GM21390 (cell line): Measurements from ENCODE around the gene REXO1.

Experiments used
- ATAC-seq: cut with Tn5 transposase; IDR thresholded peaks from one replicate; pipeline ENCODE4 v1.9.1; 2021; ENCODE audit not compliant: unreplicated experiment

Gene REXO1

DNA sequence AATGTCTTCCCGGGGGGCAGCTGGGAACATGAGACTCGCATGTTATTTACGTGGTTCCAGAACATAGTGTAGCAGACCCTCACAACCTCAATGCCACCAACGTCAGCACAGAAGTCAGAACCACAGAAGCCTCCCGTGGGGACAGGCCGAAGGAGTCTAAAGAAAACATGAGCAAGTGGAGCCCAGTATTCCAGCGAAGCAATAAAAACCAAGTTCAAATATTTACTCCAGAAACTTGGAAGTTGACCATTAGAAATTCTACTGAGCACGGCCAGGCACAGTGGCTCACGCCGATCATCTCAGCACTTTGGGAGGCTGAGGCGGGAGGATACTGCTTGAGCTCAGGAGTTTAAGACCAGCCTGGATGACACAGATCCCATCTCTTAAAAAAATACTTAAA lies 18.3 kb downstream of the REXO1 start:
- ATAC-seq = no peak

DNA sequence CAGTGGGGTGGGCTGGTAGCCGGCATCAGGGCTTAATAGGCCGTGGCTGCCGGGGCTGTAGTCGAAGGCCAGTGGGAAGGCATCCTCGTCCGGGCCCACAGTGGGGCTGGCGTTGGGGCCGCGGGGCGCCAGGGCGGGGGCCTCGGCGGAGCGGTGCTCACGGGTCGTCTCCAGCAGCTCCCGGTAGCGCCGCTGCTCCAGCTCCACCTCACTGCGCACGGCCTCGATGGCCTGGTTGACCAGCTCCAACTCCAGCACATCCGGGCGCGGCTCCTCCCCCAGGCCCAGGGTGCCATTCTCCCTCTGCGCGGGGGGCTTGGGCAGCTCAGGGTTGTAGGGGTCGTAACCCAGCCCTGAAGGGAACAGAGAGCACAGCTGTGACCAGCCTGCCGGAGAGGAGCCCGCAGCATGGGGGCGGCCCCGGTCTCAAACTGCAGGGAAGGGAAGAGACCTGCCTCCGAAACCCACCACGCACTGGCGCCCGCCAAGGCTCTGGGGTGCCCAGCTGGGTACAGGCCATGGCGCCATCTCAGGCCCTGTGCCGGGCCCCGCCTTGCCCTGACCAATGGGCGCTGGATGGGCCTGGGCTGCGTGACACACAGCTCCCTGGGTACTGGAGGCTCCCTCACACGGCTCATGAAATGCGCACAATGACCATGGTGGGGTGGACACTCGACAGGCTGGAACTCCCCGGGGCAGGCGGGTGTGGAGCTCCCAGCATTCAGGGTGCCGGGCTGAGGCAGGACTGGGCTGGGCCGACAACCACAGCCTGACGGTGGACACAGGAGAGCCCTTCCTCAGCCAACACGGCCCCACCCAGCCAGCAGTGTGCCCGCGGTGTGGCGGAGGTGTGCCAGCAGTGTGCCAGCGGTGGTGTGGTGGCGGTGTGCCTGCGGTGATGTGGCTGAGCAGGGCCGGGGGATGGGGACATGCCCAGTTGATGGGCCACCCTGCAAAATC lies 19.7 kb downstream of the REXO1 start:
- ATAC-seq = no peak

GRCh38 chr19:1827566-1828278 lies 20.6 kb downstream of the REXO1 start:
- no peak for ATAC-seq

DNA sequence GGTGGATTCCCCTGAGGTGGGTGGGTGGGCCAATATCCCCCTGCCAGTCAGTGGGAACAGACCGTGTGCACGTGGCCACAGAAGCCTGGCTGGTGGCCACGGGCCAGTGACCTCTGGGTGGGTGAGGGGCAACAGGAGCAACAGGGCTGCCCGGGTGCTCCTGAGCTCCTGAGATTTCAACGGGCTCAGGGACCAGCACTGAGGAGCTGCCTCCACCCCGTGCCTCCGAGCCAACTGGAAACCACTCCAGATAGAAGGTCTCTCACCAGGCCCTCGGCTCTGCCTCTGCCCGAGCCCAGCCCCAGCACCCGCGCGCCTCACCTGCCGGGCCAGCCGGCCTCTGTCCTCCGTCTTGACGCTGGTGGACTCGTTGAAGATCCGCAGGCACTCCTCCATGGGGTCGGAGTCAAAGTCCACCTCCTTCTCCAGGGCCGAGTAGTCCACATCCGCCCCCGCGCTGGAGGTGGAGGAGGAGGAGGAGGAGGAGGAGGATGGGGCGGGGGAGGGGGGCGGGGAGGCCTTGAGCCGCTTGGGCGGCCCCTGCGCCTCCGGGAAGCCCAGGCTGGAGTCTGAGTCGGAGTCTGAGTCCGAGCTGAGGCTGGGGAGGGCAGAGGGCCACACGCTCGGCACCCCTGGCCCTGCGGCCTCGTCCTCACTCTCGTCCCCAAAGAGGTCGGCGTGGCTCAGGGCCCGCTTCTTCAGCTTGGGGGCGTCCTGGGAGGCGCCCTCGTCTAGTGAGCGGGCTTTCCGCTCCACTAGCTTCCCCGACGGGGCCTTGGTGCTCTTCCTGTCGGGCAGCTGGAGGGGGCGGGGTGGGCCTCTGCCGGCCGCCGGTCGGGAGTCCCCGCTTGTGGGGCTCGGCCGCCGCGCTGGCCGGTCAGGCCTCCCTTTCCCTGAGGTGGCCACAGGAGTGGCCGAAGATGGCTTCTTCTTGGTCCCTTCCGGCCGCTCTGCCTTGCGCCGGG lies 21.4 kb downstream of the REXO1 start:
- ATAC-seq = no peak

- no peak for ATAC-seq
These were observed 22.2 kb downstream of the REXO1 start for GRCh38 chr19:1825909-1826556.

DNA sequence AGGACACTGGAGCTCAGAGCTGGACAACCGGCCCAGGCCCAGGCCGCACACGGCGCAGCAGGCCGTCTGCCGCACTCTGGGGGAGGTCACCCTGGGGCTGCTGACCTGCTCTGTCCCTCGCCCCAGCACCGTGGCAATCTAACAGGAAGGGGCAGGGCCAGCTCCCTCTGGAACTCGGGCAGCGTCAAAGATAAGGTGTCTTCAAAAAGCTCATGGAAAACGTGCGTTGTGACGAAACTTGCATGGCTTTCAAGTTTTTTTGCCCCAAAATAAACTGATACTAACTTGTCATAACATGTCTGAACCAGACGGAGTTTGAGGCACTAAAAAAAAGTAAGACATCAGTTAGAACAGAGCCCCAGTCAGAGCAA lies 24.0 kb downstream of the REXO1 start:
- ATAC-seq = no peak

DNA sequence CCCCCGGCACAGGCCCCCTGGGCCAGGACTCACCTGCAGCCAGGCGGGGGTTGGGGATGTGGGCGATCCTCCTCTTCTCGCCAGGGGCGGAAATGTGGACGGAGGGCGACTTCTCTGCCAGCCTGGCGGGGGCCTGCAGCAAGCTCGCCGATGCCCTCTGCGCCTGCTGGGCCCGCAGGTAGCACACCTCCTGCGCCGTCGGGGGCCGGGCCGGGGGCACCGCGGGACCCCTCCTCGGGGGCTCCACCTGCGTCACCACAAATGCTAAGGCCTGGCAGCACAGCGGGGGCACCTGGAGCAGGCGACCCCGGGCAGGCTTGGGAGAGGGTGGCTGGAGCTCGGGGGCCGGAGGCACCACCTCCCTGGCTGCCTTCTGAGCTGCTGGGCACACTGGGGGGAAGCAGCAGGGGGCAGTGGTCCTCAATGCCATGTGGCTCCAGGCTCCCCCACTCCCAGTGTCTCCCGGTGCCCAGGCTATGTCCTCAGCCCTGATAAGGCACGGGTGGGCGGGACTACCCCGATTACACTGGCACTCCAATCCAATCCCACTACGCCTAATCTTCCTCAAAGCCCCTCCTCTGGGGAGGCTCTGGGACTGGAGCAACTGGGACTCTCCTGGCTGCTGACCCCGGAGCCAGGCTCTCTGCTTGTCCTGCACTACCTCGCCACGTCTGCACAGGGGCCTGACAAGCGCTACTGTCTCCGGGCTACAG lies 24.6 kb downstream of the REXO1 start:
- ATAC-seq = no peak

DNA sequence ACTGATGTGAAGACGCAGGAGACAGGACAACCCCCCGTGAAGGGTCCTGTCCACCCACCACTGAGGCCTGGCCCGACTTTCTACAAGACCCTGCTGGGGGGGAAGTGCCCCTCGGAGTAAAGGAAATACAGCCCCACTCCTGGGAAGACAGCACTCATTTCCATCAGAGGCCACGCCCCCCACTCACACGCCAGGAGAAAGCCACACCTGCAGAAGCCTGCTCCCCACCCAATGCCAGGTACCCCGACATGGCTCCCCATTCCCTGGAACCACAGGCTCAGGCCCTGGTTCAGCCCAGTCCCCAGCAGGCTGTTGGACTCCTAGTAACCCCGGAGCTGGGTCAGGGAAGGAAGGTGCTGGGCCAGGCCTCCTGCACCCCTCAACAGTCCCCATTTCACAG lies 25.3 kb downstream of the REXO1 start:
- ATAC-seq = no peak

DNA sequence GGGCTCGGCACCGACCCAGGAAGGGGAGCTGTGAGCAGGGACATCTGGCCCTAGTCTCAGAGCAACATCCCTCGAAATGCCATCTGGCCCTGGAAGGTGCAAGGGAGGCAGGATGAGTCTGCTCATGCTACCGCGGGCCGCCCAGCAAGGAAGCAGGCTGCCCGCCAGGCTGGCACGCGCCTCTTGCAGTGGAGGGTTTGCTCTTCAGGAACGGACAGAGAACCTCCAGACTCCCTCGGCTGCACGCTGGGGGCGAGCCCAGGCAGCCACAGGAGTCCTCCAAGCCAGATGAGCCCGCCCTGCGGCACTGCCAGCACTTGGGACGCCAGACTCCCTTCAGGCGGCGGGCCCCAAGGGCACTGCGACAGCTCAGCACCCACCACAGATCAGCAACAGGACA lies 26.1 kb downstream of the REXO1 start:
- ATAC-seq = no peak

- no peak for ATAC-seq
These were observed 28.7 kb downstream of the REXO1 start for GRCh38 chr19:1819341-1820255.

GRCh38 chr19:1818549-1819195 lies 29.6 kb downstream of the REXO1 start:
- ATAC-seq = no peak

DNA sequence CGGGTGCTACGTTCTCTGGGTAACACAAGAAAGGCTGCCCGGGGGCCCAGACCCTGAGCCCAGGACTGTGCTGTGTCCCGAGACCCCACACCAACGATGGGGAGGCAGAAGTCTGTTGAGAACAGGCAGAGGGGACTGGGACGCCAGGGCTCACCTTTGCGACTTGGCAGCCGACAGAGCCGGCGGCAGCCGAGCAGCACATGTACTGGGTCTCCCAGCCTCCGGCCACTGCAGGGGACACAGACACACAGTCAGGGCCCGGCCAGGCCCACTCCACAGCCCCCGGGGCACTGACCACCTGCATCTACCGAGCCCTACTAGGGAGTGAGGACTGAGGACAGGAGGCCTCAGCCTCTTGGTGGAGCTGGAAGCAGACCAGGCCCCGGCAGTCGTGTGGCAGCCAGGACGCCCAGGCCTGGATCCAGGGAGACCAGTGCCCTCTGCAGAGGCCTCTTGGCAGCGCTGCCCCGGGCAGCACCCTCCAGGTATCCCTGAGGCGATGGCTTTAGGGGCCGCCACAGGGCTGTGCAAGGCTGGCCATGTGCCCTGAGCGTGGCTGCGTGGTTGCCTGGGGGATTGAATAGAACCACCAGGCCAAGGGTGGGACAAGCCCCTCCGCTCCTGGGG lies 30.6 kb downstream of the REXO1 start:
- no peak for ATAC-seq

DNA sequence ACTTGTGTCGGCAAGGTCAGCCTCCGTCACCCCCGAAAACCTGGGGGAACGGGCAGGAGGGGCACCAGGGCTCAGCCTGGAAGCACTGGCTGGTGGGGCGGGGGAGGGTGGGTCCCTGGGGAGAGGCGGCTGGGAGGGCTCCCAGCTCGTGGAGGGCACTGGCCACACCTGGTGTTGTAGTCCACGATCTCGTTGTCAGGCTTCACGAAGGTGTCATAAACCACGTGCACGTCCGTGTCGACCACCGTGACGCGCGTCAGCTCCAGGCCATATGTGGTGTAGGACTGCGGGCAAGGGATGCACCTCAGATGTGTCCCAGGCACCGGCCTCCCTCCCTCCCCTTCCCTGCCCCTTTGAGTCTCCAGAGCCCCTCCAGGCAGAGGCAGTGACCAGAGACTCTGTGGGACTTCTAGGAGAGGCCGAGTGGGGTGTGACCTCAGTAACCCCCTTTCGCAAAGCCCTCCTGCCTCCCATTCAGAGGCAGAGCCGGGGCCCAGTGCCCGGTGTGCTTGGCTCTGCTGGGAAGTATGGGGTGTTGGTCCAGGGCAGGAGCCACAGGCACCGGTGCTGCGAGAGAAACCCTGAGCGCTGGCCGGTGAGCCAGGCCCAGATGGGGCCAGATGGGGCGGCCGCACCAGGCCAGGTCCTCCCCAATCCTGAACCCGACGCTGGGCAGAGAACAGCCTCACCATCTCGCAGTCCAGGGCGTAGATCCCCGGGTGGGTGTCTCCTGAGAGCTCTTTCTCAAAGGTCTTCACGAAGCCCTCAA lies 31.6 kb downstream of the REXO1 start:
- ATAC-seq = no peak

- ATAC-seq = no peak
These were observed 32.4 kb downstream of the REXO1 start for GRCh38 chr19:1815605-1816529.

DNA sequence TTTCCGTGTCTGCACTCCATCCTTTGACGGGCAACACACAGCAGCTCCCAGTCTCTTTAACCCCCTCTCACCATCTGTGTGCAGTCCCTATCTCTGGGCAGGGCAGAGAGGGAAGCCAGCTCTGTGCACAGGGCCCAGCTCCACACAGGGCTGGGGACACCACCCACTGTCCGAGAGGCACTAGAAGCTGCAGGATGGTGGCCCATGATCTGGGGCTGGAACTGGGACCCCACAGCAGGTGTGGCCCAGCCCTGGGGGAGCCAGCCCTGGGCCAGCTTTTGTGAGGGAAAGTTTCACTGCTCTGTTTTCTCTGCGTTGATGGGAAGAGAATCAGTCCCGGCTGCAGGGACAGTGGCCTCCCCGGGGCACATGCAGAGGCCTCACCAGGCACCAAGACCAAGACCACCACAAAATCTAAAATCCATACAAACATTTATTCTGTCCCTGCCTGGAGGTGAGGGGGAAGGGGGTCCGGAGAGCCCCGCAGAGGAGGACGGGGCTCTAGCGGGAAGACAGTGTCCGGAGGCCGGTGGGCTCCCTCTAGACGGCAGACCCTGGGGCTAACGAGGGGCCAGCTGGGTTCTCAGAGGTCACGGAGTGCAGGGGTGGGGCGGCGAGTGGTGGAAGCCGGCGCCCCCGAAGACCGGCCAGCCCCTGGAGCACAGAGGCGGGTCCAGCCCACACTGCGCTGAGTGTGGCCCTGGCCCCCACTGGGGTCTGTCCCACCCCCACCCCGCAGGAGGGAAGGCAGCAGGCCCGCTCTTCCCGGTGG lies 33.3 kb downstream of the REXO1 start:
- ATAC-seq = no peak
